ENCODE data around the gene PTPRQ.

- TF ChIP-seq ZBTB7A (tag by site-specific recombination; IDR thresholded peaks at IDR 0.05; ENCODE audit: low read depth) (no peak), ZSCAN5A (tag by site-specific recombination; IDR thresholded peaks at IDR 0.05) (no peak), ZNF366 (tag by site-specific recombination; conservative IDR thresholded peaks at IDR 0.05) (no peak), ZNF146 (tag by site-specific recombination; IDR thresholded peaks at IDR 0.05) (no peak), ZNF530 (tag by site-specific recombination; IDR thresholded peaks at IDR 0.05; ENCODE audit: low read depth) (no peak), CTCF (tag by site-specific recombination; IDR thresholded peaks at IDR 0.05) (no peak)
- TF ChIP-seq, protein P1, sequence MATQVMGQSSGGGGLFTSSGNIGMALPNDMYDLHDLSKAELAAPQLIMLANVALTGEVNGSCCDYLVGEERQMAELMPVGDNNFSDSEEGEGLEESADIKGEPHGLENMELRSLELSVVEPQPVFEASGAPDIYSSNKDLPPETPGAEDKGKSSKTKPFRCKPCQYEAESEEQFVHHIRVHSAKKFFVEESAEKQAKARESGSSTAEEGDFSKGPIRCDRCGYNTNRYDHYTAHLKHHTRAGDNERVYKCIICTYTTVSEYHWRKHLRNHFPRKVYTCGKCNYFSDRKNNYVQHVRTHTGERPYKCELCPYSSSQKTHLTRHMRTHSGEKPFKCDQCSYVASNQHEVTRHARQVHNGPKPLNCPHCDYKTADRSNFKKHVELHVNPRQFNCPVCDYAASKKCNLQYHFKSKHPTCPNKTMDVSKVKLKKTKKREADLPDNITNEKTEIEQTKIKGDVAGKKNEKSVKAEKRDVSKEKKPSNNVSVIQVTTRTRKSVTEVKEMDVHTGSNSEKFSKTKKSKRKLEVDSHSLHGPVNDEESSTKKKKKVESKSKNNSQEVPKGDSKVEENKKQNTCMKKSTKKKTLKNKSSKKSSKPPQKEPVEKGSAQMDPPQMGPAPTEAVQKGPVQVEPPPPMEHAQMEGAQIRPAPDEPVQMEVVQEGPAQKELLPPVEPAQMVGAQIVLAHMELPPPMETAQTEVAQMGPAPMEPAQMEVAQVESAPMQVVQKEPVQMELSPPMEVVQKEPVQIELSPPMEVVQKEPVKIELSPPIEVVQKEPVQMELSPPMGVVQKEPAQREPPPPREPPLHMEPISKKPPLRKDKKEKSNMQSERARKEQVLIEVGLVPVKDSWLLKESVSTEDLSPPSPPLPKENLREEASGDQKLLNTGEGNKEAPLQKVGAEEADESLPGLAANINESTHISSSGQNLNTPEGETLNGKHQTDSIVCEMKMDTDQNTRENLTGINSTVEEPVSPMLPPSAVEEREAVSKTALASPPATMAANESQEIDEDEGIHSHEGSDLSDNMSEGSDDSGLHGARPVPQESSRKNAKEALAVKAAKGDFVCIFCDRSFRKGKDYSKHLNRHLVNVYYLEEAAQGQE (tag by site-specific recombination; IDR thresholded peaks at IDR 0.05) = no peak
- TF ChIP-seq, protein P2, sequence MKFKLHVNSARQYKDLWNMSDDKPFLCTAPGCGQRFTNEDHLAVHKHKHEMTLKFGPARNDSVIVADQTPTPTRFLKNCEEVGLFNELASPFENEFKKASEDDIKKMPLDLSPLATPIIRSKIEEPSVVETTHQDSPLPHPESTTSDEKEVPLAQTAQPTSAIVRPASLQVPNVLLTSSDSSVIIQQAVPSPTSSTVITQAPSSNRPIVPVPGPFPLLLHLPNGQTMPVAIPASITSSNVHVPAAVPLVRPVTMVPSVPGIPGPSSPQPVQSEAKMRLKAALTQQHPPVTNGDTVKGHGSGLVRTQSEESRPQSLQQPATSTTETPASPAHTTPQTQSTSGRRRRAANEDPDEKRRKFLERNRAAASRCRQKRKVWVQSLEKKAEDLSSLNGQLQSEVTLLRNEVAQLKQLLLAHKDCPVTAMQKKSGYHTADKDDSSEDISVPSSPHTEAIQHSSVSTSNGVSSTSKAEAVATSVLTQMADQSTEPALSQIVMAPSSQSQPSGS (tag by site-specific recombination; IDR thresholded peaks at IDR 0.05; ENCODE audit: low read depth) = no peak
Observed at GRCh38 chr12:80485222-80485987, 41.4 kb downstream of the PTPRQ start.

All from HEK293 (cell line).